Astrocyte of the spinal cord (primary cell): ENCODE data around the gene SUGCT.

Experiments used
- DNase-seq: peaks from one replicate; pipeline ENCODE4 v3.0.0; 2011; ENCODE audit warnings: low read depth, low spot score
- H3K4me3 ChIP-seq: 2 replicates; pipeline ENCODE4 v1.5.1; 2011; ENCODE audit warnings: low read depth, mild to moderate bottlenecking, low read length, moderate library complexity
- CTCF ChIP-seq: IDR thresholded peaks from 2 replicates; pipeline ENCODE4 v1.5.1; 2012; ENCODE audit warnings: low read depth, mild to moderate bottlenecking, low read length, inconsistent platforms
- in situ Hi-C: cut with HindIII; loops from 2 replicates; pipeline ENCODE4 v1.10.0; 2017; ENCODE audit warnings: low sequenced_read_pairs

Gene SUGCT

GRCh38 chr7:40475681-40475982, 340.8 kb downstream of the SUGCT start:
- H3K4me3 ChIP-seq: no peak overlapping the region
- no peak for TF ChIP-seq CTCF
- no peak for DNase-seq
- in situ Hi-C loops: no loop called here

- no peak for TF ChIP-seq CTCF
- in situ Hi-C loops: no loop called here
- H3K4me3 ChIP-seq: no peak overlapping the region
- DNase-seq: no peak
Measured at GRCh38 chr7:40477094-40477493, 342.3 kb downstream of the SUGCT start.

GRCh38 chr7:40482845-40483244, 348.0 kb downstream of the SUGCT start:
- no peak for DNase-seq
- no peak overlapping the region for H3K4me3 ChIP-seq
- TF ChIP-seq CTCF: no peak
- in situ Hi-C loops: no loop called here

- no peak for DNase-seq
- H3K4me3 ChIP-seq: no peak overlapping the region
- in situ Hi-C loops: no loop called here
- no peak for TF ChIP-seq CTCF
Measured at GRCh38 chr7:40483630-40484029, 348.8 kb downstream of the SUGCT start.

- no peak overlapping the region for H3K4me3 ChIP-seq
- no peak for DNase-seq
- no peak for TF ChIP-seq CTCF
- in situ Hi-C loops: no loop called here
Measured at GRCh38 chr7:40489844-40490602, 355.2 kb downstream of the SUGCT start.

GRCh38 chr7:40490603-40490924, 355.8 kb downstream of the SUGCT start:
- no peak for DNase-seq
- in situ Hi-C loops: no loop called here

More at GRCh38 chr7:40490603-40490924, 355.8 kb downstream of the SUGCT start:
- TF ChIP-seq CTCF: no peak
- H3K4me3 ChIP-seq: no peak overlapping the region
